ENCODE data around the gene HELZ2.

DNA sequence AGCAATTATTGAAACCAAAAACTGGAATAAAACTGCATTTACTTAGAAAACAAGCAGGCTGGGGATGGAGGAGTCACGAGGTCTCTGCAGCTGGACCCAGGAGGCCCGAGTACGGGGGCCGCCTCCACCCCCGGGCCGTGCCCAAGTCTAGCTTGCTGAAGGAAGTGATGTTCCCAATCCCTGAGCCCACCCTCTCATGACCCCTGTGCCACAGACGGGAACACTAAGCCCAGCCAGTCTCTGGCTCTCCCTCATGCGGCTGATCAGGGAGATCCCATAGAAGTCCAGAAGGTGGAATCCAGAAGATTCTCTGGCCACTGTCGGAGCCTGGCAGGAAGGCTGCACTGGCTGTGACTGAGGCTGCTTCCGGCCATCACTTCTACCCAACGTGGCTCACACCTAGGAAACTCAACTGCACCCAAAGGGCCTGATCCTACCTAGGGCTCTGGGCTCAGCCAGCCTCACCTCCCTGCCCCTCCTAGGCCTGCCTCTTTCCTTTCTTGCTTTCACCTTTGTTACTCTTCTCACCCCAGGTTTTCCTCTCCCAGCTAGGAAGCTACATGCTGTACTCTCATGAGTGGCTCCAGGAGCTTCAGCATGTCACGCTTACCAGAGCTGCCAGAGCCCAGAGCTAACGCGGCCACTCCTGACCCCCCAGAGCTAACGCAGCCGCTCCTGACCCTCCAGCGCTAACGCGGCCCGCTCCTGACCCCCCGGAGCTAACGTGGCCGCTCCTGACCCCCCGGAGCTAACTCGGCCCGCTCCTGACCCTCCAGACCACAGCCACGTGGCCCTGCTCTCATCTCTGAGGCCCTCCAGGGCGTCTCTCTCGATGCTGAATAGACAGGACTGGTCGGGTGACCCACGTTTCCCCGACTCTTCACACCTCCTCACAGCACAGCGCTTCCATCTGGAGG is 24.7 kb upstream of the HELZ2 start:
- TF ChIP-seq, protein P1, sequence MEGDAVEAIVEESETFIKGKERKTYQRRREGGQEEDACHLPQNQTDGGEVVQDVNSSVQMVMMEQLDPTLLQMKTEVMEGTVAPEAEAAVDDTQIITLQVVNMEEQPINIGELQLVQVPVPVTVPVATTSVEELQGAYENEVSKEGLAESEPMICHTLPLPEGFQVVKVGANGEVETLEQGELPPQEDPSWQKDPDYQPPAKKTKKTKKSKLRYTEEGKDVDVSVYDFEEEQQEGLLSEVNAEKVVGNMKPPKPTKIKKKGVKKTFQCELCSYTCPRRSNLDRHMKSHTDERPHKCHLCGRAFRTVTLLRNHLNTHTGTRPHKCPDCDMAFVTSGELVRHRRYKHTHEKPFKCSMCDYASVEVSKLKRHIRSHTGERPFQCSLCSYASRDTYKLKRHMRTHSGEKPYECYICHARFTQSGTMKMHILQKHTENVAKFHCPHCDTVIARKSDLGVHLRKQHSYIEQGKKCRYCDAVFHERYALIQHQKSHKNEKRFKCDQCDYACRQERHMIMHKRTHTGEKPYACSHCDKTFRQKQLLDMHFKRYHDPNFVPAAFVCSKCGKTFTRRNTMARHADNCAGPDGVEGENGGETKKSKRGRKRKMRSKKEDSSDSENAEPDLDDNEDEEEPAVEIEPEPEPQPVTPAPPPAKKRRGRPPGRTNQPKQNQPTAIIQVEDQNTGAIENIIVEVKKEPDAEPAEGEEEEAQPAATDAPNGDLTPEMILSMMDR (conservative IDR thresholded peaks at IDR 0.05) = no peak
- no peak for TF ChIP-seq ZFX (IDR thresholded peaks at IDR 0.05)
